Nephron (organoid): ENCODE data around the gene CABLES2.

Source experiments
- H3K27ac Mint-ChIP-seq, 3 experiments: 2 replicates each; pipeline ENCODE4 v1.8.0; 2020; ENCODE audit warnings: mixed read lengths in 3 of 3, mild to moderate bottlenecking in 2 of 3, moderate library complexity in 1 of 3
- H3K27me3 Mint-ChIP-seq: 2 replicates; pipeline ENCODE4 v1.8.0; 2021; ENCODE audit warnings: low read depth, mild to moderate bottlenecking, moderate library complexity, mixed read lengths
- H3K36me3 Mint-ChIP-seq: 2 replicates; pipeline ENCODE4 v1.8.0; 2020; ENCODE audit warnings: low read depth, mixed read lengths
- H3K4me1 Mint-ChIP-seq: 2 replicates; pipeline ENCODE4 v1.8.0; 2020; ENCODE audit warnings: mixed read lengths
- H3K4me3 Mint-ChIP-seq, 3 experiments: 2 replicates each; pipeline ENCODE4 v1.8.0; 2020; ENCODE audit warnings: mild to moderate bottlenecking in 3 of 3, mixed read lengths in 3 of 3, moderate library complexity in 2 of 3
- H3K9me3 Mint-ChIP-seq: 2 replicates; pipeline ENCODE4 v1.8.0; 2020; ENCODE audit warnings: mixed read lengths
- TF ChIP-seq, protein P1 (sequence below), 3 experiments: fragments of 200-600 bp; sonication (generic); IDR thresholded peaks; one replicate each; pipeline ENCODE4 v1.5.0; 2021; ENCODE audit warnings: antibody characterized with exemption in 3 of 3; ENCODE audit not compliant: unreplicated experiment in 3 of 3

The CABLES2 gene

GRCh38 chr20:62357681-62358080, 49.4 kb downstream of the CABLES2 start:
- Mint-ChIP-seq H3K4me3 (no peak overlapping the region), H3K27me3 (no peaks in the 10 kb centered on the region), H3K36me3 (no peaks in the 10 kb centered on the region), H3K4me1 (peaks cover 26% of the 10 kb centered on the region), H3K9me3 (no peaks in the 10 kb centered on the region), H3K27ac (no peak overlapping the region)
- TF ChIP-seq, protein P1, sequence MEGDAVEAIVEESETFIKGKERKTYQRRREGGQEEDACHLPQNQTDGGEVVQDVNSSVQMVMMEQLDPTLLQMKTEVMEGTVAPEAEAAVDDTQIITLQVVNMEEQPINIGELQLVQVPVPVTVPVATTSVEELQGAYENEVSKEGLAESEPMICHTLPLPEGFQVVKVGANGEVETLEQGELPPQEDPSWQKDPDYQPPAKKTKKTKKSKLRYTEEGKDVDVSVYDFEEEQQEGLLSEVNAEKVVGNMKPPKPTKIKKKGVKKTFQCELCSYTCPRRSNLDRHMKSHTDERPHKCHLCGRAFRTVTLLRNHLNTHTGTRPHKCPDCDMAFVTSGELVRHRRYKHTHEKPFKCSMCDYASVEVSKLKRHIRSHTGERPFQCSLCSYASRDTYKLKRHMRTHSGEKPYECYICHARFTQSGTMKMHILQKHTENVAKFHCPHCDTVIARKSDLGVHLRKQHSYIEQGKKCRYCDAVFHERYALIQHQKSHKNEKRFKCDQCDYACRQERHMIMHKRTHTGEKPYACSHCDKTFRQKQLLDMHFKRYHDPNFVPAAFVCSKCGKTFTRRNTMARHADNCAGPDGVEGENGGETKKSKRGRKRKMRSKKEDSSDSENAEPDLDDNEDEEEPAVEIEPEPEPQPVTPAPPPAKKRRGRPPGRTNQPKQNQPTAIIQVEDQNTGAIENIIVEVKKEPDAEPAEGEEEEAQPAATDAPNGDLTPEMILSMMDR (IDR thresholded peaks at IDR 0.05; ENCODE audit: unreplicated experiment in 3 of 3): no peak

- H3K9me3 Mint-ChIP-seq: no peaks in the 10 kb centered on the region
Measured at GRCh38 chr20:62357187-62357667, 49.9 kb downstream of the CABLES2 start.

DNA sequence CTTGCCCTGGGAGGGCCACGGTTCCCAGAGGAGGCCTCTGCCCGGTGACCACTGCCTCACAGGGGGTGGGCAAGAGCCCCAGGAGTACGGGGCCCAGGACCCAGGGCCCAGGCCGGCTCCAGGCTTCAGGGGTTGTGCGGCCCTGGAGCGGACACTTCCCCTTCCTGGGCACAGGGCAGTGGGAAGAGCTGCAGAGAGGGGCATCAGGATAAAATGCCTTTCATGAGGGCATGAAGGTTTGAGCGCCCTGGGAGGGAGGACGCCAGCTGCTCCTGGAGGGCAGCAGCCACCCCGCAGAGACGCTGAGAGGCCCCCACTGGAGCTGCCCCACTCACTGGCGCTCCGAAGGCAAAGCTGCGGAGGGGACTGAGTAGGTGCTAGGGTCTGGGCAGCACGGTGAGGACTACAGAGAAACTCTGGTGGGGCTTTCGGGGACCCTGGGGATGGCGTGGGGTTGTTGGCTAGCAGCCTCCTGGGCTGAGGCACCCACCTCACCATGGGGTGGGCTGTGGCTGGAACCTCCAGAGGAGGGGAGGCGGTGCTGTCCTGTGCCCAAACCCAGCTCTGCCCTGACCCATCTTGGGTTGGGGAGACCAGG, 50.4 kb downstream of the CABLES2 start:
- TF ChIP-seq, protein P1 (IDR thresholded peaks at IDR 0.05; ENCODE audit: unreplicated experiment in 3 of 3): no peak

More at GRCh38 chr20:62357187-62357667, 49.9 kb downstream of the CABLES2 start:
- Mint-ChIP-seq H3K36me3 (no peaks in the 10 kb centered on the region), H3K27me3 (no peaks in the 10 kb centered on the region), H3K4me3 (no peak overlapping the region), H3K4me1 (peaks cover 22% of the 10 kb centered on the region), H3K27ac (no peak overlapping the region)
- TF ChIP-seq, protein P1 (IDR thresholded peaks at IDR 0.05; ENCODE audit: unreplicated experiment in 3 of 3): no peak

DNA sequence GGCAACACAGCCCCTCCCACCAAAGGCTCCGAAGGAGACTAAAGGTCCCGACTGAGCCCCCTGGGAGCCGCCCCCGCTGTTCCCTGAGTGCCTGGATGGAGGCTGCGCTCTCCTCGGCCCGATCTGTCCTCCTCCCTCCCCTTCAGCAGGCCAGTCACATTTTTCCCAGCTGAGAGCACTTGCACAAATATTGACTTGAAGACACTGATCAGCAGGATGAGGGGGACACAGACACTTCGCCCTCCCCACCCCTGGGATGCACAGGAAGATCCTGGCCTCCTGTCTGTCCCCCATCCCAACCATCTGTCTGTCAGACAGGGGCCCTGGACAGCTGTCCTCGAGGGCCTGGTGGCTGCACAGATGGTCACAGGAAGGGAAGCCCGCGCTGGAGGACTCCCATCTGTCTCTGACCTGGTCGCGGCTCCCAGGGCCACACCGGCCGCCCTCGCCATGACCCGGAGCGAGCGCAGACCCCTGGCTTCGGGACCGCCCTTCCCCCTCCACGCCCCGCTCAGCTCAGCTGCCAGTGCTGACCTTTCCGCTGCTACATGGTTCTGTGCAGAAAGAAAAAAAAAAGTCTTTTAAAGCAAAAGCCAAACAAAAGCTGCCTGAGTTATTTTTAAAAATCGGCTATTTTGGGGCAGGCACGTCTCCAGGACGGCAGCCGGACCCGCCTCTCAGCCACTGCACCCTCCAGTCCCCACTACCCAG, 51.1 kb downstream of the CABLES2 start:
- Mint-ChIP-seq H3K36me3 (no peaks in the 10 kb centered on the region), H3K27me3 (no peaks in the 10 kb centered on the region), H3K4me1 (peaks cover 17% of the 10 kb centered on the region), H3K4me3 (peak overlapping the region; percentile 30 to 54 (median 31)), H3K27ac (peak overlapping the region; percentile 21 to 84 (median 82)), H3K9me3 (no peaks in the 10 kb centered on the region)
- TF ChIP-seq, protein P1 (IDR thresholded peaks at IDR 0.05; ENCODE audit: unreplicated experiment in 3 of 3): no peak

More for the DNA sequence above, 50.4 kb downstream of the CABLES2 start:
- no peaks in the 10 kb centered on the region for H3K9me3 Mint-ChIP-seq
- no peaks in the 10 kb centered on the region for H3K36me3 Mint-ChIP-seq
- H3K4me1 Mint-ChIP-seq: peaks cover 17% of the 10 kb centered on the region
- peak overlapping the region in 2 of 3 experiments; percentile 82 to 84 for H3K27ac Mint-ChIP-seq
- no peaks in the 10 kb centered on the region for H3K27me3 Mint-ChIP-seq
- H3K4me3 Mint-ChIP-seq: no peak overlapping the region

- no peak overlapping the region for H3K4me3 Mint-ChIP-seq
- H3K4me1 Mint-ChIP-seq: peaks cover 17% of the 10 kb centered on the region
- peak overlapping the region; percentile 21 to 84 (median 82) for H3K27ac Mint-ChIP-seq
- H3K36me3 Mint-ChIP-seq: no peaks in the 10 kb centered on the region
- TF ChIP-seq, protein P1 (IDR thresholded peaks at IDR 0.05; ENCODE audit: unreplicated experiment in 3 of 3): no peak
- H3K9me3 Mint-ChIP-seq: no peaks in the 10 kb centered on the region
- H3K27me3 Mint-ChIP-seq: no peaks in the 10 kb centered on the region
Measured at GRCh38 chr20:62355516-62355877, 51.6 kb downstream of the CABLES2 start.
